ENCODE results near the gene HCRTR1. TPM values are rescaled to one million over a fixed set of nuclear protein-coding genes. Genes with fewer than 3 reads are reported as not detected.
A peak's percentile ranks its signal among the peaks of the same experiment; 100 is the strongest.

The HCRTR1 gene
- total RNA-seq, 4 donors from 2014 or later = 0.45 to 1.8 (median 1.7) TPM; not detected in 1

DNA sequence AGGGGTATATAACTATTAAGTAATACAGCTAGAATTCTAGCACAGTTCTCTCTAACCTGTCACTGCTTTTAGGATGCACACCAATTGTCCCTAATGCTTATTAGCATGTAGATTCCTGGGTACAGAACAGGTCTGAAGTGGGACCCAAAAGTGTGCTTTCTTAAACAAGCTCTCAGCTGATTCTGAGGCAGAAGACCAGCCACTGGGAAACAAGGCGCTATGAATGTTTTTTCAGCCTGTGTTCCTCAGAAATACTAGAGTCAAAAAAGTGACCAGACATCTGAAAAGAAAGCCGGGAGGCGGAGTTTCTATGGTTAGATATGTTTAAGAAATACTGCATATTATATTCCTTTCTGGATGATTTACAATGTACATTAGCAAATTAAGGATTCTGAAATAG, 25.4 kb downstream of the HCRTR1 start:
- intact Hi-C loops (cut with DNase I) = no loop called here
- Histone ChIP-seq H3K36me3 (no peaks in the 10 kb centered on the region), H3K9me3 (no peaks in the 10 kb centered on the region), H3K4me3 (no peak overlapping the region), H3K27ac (replicated peaks in 1 of 4) (no peak overlapping the region), H3K27me3 (no peaks in the 10 kb centered on the region), H3K4me1 (peaks cover 60 to 75% (median 70%) of the 10 kb centered on the region in 4 donors)
- 89% methylated on average over 3 of the region's 3 CpGs for WGBS
- TF ChIP-seq POLR2A (IDR thresholded peaks at IDR 0.05; ENCODE audit: low read depth) (no peak), POLR2AphosphoS5 (IDR thresholded peaks at IDR 0.05) (no peak)
- no peak for DNase-seq (ENCODE audit: extremely low spot score)

DNA sequence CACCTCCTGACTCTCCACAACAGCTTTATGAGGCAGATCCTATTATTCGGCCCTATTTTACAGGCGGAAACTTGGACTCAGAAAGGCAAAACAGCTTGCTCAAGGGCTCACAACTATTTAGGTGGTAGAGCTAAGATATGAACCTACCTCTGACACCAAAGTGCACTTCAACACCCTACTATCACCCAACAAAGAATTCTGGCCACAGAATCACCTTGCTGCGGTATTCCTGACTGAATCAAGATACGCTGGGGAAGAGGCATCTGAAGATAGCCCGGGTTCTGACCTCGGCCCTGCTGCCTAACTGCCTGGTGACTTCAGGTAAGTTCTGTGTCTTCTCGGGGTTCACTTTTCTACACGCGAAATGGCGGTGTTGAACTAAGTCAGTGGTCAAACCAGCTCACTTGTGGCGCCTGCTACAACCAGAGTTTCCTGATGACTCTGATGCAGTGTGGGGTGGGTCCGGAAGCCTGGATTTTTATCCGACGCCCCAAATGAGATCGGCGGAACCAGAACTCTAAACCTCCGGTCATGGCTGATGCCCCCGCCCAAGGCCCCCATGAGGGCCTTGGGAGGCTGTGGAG, 26.6 kb downstream of the HCRTR1 start:
- intact Hi-C loops (cut with DNase I) = no loop called here
- no peak for DNase-seq (ENCODE audit: extremely low spot score)
- no peaks in the 10 kb centered on the region for H3K27me3 ChIP-seq
- peak overlapping the region; percentile 92 to 99 (median 96) for H3K27ac ChIP-seq (replicated peaks in 1 of 4)
- H3K9me3 ChIP-seq = no peaks in the 10 kb centered on the region
- peak overlapping the region; percentile 70 to 93 (median 82) for H3K4me3 ChIP-seq
- H3K4me1 ChIP-seq = peaks cover 56 to 66% (median 61%) of the 10 kb centered on the region in 4 donors
- no peaks in the 10 kb centered on the region for H3K36me3 ChIP-seq
- WGBS = 7% methylated on average over 18 of the region's 18 CpGs
- TF ChIP-seq POLR2AphosphoS5 (IDR thresholded peaks at IDR 0.05) = no peak
- TF ChIP-seq EP300 (IDR thresholded peaks at IDR 0.05) = no peak
- TF ChIP-seq POLR2A (IDR thresholded peaks at IDR 0.05; ENCODE audit: low read depth) = no peak
- TF ChIP-seq, protein P1, sequence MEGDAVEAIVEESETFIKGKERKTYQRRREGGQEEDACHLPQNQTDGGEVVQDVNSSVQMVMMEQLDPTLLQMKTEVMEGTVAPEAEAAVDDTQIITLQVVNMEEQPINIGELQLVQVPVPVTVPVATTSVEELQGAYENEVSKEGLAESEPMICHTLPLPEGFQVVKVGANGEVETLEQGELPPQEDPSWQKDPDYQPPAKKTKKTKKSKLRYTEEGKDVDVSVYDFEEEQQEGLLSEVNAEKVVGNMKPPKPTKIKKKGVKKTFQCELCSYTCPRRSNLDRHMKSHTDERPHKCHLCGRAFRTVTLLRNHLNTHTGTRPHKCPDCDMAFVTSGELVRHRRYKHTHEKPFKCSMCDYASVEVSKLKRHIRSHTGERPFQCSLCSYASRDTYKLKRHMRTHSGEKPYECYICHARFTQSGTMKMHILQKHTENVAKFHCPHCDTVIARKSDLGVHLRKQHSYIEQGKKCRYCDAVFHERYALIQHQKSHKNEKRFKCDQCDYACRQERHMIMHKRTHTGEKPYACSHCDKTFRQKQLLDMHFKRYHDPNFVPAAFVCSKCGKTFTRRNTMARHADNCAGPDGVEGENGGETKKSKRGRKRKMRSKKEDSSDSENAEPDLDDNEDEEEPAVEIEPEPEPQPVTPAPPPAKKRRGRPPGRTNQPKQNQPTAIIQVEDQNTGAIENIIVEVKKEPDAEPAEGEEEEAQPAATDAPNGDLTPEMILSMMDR (IDR thresholded peaks at IDR 0.05) = no peak

DNA sequence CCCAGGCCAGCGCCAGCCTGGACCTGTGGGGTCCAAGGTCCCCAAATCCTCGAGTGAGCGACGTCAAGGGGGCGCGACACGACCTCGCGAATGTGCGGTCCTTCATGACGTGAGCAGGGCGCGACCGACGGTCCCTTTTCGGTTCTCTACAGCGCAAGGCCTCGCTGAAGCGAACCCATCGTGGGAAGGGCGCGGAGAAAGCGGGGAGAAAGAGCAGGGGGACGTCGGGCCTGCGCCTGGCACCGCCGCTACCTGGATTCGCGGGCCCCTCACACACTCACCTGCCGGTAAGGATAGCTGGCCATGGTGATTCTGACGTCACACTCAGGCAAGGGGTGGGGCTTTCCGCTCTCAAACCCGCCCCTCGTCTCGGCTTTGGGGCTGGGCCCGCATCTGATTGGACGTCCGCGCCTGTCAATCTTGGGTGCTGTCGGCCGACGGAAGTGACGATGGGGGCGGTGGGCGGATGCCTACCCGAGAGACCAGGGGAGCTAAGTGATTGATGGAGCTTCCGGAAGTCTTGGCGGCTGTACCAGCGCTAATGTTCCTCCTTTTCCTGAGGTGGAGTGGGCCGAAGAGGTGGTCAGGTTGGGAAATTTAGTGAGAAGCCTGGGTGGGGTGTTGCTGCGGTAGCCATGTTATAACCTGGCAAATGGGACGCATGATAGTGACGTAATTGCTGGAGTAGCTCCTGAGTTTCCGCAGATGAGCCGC, 27.2 kb downstream of the HCRTR1 start, which contains the start of gene PEF1:
Gene PEF1 (minus strand): TSS at position 317 of the 714 bp plus-strand sequence. CDS start 12 bp downstream, at position 305.
- intact Hi-C loops (cut with DNase I) = no loop called here
- peak within 1 kb of the TSS; percentile 70 to 93 (median 82) for H3K4me3 ChIP-seq
- TF ChIP-seq POLR2AphosphoS5 (IDR thresholded peaks at IDR 0.05) (peak; percentile 74 to 96), EP300 (IDR thresholded peaks at IDR 0.05) (peak; percentile 42), POLR2A (IDR thresholded peaks at IDR 0.05; ENCODE audit: low read depth) (peak; percentile 83)
- TF ChIP-seq, protein P1 (IDR thresholded peaks at IDR 0.05) = no peak
- DNase-seq (ENCODE audit: extremely low spot score) = peak; percentile 100
- peaks cover 50 to 59% (median 55%) of the 10 kb centered on the region in 4 donors for H3K4me1 ChIP-seq
- H3K27ac ChIP-seq (replicated peaks in 1 of 4) = peak within 1 kb of the TSS; percentile 92 to 99 (median 96)
- H3K9me3 ChIP-seq = no peaks in the 10 kb centered on the region
- no peaks in the 10 kb centered on the region for H3K36me3 ChIP-seq
- WGBS = 0% methylated on average over 18 of the region's 56 CpGs
- H3K27me3 ChIP-seq = no peaks in the 10 kb centered on the region

DNA sequence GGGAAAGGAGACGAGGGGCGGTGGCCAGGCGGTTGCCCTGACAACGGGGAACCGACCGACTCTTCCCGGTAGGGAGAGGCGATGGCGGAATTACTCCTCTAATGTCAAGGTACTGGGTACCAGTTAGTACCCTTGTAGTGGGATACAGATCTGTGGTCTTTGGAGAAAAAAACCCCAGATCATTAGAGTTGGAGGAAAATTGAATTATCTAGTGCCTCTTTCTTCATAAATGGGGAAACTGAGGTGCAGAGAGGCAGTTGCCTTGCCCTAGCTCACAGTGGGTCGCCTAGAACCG, 27.7 kb downstream of the HCRTR1 start:
- H3K27ac ChIP-seq (replicated peaks in 1 of 4) = peak overlapping the region; percentile 92 to 99 (median 96)
- 0% methylated on average over 7 of the region's 11 CpGs for WGBS
- H3K4me1 ChIP-seq = peaks cover 45 to 59% (median 54%) of the 10 kb centered on the region in 4 donors
- no peak for TF ChIP-seq POLR2AphosphoS5 (IDR thresholded peaks at IDR 0.05)
- TF ChIP-seq, protein P1 (IDR thresholded peaks at IDR 0.05) = no peak
- TF ChIP-seq EP300 (IDR thresholded peaks at IDR 0.05) = peak; percentile 0
- H3K4me3 ChIP-seq = peak overlapping the region; percentile 70 to 93 (median 82)
- intact Hi-C loops (cut with DNase I) = no loop called here
- no peaks in the 10 kb centered on the region for H3K9me3 ChIP-seq
- DNase-seq (ENCODE audit: extremely low spot score) = no peak
- no peaks in the 10 kb centered on the region for H3K36me3 ChIP-seq
- H3K27me3 ChIP-seq = no peaks in the 10 kb centered on the region

DNA sequence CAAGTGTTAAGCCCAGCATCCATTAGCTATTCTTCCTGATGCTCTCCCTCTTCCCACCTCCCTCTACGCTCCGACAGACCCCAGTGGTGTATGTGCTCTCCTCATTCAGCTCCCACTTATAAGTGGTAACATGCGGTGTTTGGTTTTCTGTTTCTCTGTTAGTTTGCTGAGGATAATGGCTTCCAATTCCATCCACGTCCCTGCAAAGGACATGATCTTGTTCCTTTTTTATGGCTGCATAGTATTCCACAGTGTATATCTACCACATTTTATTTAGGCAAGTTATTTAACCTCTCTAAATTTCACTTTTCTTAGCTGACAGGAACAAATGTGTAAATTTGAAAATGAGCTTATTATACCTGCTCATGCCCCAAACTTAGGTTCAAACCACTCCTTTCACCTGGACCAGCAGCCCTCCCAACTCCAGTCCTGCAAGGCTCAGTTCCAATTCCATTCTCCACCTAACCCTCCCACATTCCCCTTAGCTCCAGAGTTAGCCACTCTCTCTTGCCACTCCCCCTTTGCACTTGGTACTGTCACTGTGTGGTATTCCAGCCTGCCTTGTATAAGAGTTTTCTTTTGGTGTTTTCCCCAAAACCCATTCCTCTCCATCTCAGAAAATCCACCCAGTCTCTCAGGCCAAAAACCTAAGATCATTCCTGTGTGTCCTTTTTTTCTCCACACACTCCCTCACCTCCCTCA, 28.9 kb downstream of the HCRTR1 start:
- Histone ChIP-seq H3K27ac (replicated peaks in 1 of 4) (peak overlapping the region in 1 of 4 donors; percentile 14), H3K4me3 (no peak overlapping the region), H3K27me3 (no peaks in the 10 kb centered on the region), H3K4me1 (peaks cover 44 to 59% (median 52%) of the 10 kb centered on the region in 4 donors), H3K36me3 (no peaks in the 10 kb centered on the region), H3K9me3 (no peaks in the 10 kb centered on the region)
- intact Hi-C loops (cut with DNase I) = no loop called here
- no peak for DNase-seq (ENCODE audit: extremely low spot score)
- 96% methylated on average over 4 of the region's 4 CpGs for WGBS
- TF ChIP-seq EP300 (IDR thresholded peaks at IDR 0.05) (no peak), POLR2AphosphoS5 (IDR thresholded peaks at IDR 0.05) (no peak), POLR2A (IDR thresholded peaks at IDR 0.05; ENCODE audit: low read depth) (no peak)
- TF ChIP-seq, protein P1 (IDR thresholded peaks at IDR 0.05) = no peak
